ENCODE measurements around the gene TMED5. TPM values are rescaled to one million over a fixed set of nuclear protein-coding genes. Genes with fewer than 3 reads are reported as not detected.

The TMED5 gene
- total RNA-seq, 1 donor from 2014 or later = 34.3 TPM

DNA sequence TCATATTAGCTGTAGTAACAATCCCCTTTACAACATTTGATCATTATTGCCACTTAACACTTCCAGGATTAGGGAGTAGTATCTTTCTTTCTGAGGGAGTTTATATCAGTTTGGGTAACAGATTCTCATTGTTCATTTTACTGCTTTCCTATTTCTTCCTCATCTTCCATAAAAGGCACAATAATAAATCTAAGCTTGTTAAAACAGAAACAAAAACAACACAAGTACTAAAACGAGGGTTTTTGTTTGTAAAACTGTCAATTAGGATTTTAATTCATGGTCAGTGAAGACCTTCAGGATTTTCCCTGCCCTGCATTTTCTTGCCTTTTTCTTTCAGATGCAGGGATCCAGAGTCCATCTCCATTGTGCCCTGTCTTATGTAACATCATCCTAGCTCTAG lies 29.5 kb downstream of the TMED5 start:
- H2AFZ ChIP-seq (replicated peaks) = no peak overlapping the region

DNA sequence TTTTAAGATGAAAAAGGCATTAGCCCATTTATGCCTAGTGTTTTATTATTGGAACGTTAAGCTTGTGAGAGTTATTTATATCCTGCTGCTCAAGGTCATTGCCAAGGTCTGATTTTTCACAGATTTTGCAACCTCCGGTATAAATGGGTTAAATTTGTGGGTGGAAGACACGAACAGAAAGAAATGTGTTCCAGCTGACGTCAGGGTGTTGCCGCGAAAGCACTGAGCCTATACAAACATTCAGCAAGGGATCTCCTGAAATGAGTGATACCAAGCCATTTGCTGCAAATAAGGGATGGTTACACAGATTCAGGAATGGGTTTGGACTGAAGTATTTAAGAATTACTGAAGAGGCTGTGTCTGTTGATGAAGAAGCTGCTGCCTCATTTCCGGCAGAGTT lies 32.2 kb downstream of the TMED5 start:
- no peaks in the 10 kb centered on the region for H3K27me3 ChIP-seq
- no peak for DNase-seq (ENCODE audit: low spot score)
- Mint-ChIP-seq H3K4me3 (no peak overlapping the region), H3K9me3 (no peaks in the 10 kb centered on the region), H3K27ac (no peak overlapping the region), H3K4me1 (no peaks in the 10 kb centered on the region), H3K36me3 (peaks cover 14% of the 10 kb centered on the region), H3K27me3 (ENCODE audit: insufficient read depth, low read depth) (peaks cover 5% of the 10 kb centered on the region)
- no peak overlapping the region for H2AFZ ChIP-seq (replicated peaks)
- H3K4me2 ChIP-seq = no peak overlapping the region
- no peak overlapping the region for H3K4me3 ChIP-seq
- no peaks in the 10 kb centered on the region for H3K9me3 ChIP-seq (ENCODE audit: low read depth)
- peaks cover 27% of the 10 kb centered on the region for H3F3A ChIP-seq (ENCODE audit: low read depth)
- H3K36me3 ChIP-seq = peaks cover 3% of the 10 kb centered on the region
- H3K27ac ChIP-seq = peak overlapping the region; percentile 22
- H3K79me2 ChIP-seq (ENCODE audit: low read depth) = no peaks in the 10 kb centered on the region
- H4K20me1 ChIP-seq (ENCODE audit: low read depth) = no peaks in the 10 kb centered on the region
- no peaks in the 10 kb centered on the region for H3K4me1 ChIP-seq
- TF ChIP-seq EZH2phosphoT487 (IDR thresholded peaks at IDR 0.05) (no peak), EZH2 (IDR thresholded peaks at IDR 0.05) (no peak)
- TF ChIP-seq, protein P1, sequence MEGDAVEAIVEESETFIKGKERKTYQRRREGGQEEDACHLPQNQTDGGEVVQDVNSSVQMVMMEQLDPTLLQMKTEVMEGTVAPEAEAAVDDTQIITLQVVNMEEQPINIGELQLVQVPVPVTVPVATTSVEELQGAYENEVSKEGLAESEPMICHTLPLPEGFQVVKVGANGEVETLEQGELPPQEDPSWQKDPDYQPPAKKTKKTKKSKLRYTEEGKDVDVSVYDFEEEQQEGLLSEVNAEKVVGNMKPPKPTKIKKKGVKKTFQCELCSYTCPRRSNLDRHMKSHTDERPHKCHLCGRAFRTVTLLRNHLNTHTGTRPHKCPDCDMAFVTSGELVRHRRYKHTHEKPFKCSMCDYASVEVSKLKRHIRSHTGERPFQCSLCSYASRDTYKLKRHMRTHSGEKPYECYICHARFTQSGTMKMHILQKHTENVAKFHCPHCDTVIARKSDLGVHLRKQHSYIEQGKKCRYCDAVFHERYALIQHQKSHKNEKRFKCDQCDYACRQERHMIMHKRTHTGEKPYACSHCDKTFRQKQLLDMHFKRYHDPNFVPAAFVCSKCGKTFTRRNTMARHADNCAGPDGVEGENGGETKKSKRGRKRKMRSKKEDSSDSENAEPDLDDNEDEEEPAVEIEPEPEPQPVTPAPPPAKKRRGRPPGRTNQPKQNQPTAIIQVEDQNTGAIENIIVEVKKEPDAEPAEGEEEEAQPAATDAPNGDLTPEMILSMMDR (IDR thresholded peaks at IDR 0.05) = no peak
- H3K9ac ChIP-seq = no peak overlapping the region

More for the DNA sequence above, 29.5 kb downstream of the TMED5 start:
- no peaks in the 10 kb centered on the region for H3K9me3 Mint-ChIP-seq
- Histone ChIP-seq H3K4me2 (no peak overlapping the region), H3K79me2 (ENCODE audit: low read depth) (no peaks in the 10 kb centered on the region), H4K20me1 (ENCODE audit: low read depth) (no peaks in the 10 kb centered on the region), H3K9me3 (ENCODE audit: low read depth) (no peaks in the 10 kb centered on the region), H3K36me3 (peaks cover 10% of the 10 kb centered on the region), H3K27ac (no peak overlapping the region), H3K27me3 (no peaks in the 10 kb centered on the region), H3K9ac (no peak overlapping the region), H3K4me3 (no peak overlapping the region), H3F3A (ENCODE audit: low read depth) (peaks cover 27% of the 10 kb centered on the region), H3K4me1 (no peaks in the 10 kb centered on the region)
- peaks cover 15% of the 10 kb centered on the region for H3K36me3 Mint-ChIP-seq
- no peak for DNase-seq (ENCODE audit: low spot score)
- H3K27ac Mint-ChIP-seq = no peak overlapping the region
- H3K27me3 Mint-ChIP-seq (ENCODE audit: insufficient read depth, low read depth) = peaks cover 4% of the 10 kb centered on the region
- H3K4me1 Mint-ChIP-seq = no peaks in the 10 kb centered on the region
- TF ChIP-seq EZH2phosphoT487 (IDR thresholded peaks at IDR 0.05) (no peak), EZH2 (IDR thresholded peaks at IDR 0.05) (no peak)
- TF ChIP-seq, protein P1 (IDR thresholded peaks at IDR 0.05) = no peak
- H3K4me3 Mint-ChIP-seq = no peak overlapping the region

DNA sequence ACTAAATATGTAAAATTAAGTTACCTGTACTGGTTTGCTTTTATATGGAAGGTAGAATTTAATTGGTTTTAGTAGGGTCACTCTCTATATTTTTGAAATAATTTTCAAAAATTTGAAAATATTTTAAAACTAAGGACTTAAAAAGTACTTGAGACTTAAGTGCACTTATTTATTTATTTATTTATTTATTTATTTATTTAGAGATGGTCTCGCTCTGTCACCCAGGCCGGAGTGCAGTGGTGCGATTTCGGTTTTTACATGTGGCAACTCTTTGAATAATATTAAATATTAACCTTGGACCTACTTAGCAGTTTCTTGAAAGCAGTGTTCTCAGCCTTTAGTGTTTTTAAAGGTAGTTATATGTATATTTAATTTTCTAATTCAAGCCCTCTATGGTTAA lies 36.4 kb downstream of the TMED5 start:
- H3K27ac Mint-ChIP-seq = no peak overlapping the region

More for the DNA sequence above, 36.4 kb downstream of the TMED5 start:
- Histone ChIP-seq H3K79me2 (ENCODE audit: low read depth) (peaks cover 3% of the 10 kb centered on the region), H3K9ac (no peak overlapping the region), H2AFZ (replicated peaks) (no peak overlapping the region), H4K20me1 (ENCODE audit: low read depth) (peaks cover 2% of the 10 kb centered on the region), H3K4me2 (no peak overlapping the region), H3K36me3 (peaks cover 20% of the 10 kb centered on the region), H3F3A (ENCODE audit: low read depth) (peaks cover 36% of the 10 kb centered on the region), H3K27ac (no peak overlapping the region), H3K4me3 (no peak overlapping the region), H3K27me3 (no peaks in the 10 kb centered on the region), H3K4me1 (no peaks in the 10 kb centered on the region), H3K9me3 (ENCODE audit: low read depth) (no peaks in the 10 kb centered on the region)
- H3K4me1 Mint-ChIP-seq = no peaks in the 10 kb centered on the region
- DNase-seq (ENCODE audit: low spot score) = no peak
- H3K36me3 Mint-ChIP-seq = peaks cover 13% of the 10 kb centered on the region
- H3K9me3 Mint-ChIP-seq = no peaks in the 10 kb centered on the region
- H3K4me3 Mint-ChIP-seq = no peak overlapping the region
- peaks cover 3% of the 10 kb centered on the region for H3K27me3 Mint-ChIP-seq (ENCODE audit: insufficient read depth, low read depth)
- TF ChIP-seq, protein P1 (IDR thresholded peaks at IDR 0.05) = no peak
- TF ChIP-seq EZH2 (IDR thresholded peaks at IDR 0.05) = no peak
- no peak for TF ChIP-seq EZH2phosphoT487 (IDR thresholded peaks at IDR 0.05)

Measured in neural progenitor cell (in vitro differentiated cells).